ENCODE measurements around the gene PPP2R1B. TPM values are rescaled to one million over a fixed set of nuclear protein-coding genes. Genes with fewer than 3 reads are reported as not detected.

The PPP2R1B gene
- polyA plus RNA-seq, 2 donors, result 6.3 to 9.5 TPM

GRCh38 chr11:111737444-111738210, 28.6 kb downstream of the PPP2R1B start:
- H3K36me3 ChIP-seq (ENCODE audit: control insufficient read depth in 2 of 2, insufficient read depth in 2 of 2, low read length in 1 of 2), result peaks cover 0 to 8% of the 10 kb centered on the region in 2 donors
- H3K9me3 ChIP-seq (ENCODE audit: control insufficient read depth in 2 of 2, insufficient read depth in 1 of 2, low read depth in 1 of 2, low read length in 1 of 2), result no peaks in the 10 kb centered on the region
- H3K27ac ChIP-seq (ENCODE audit: low read depth in 2 of 2, low read length in 1 of 2), result peak overlapping the region; percentile 82 to 90
- no peaks in the 10 kb centered on the region for H3K27me3 ChIP-seq (ENCODE audit: control insufficient read depth in 1 of 2, insufficient read depth in 2 of 2, low read length in 2 of 2)
- WGBS, 2 donors, result 59 to 66% methylated on average over 14 of the region's 14 CpGs
- H3K4me3 ChIP-seq (ENCODE audit: low read depth in 1 of 2, low read length in 2 of 2), result no peak overlapping the region
- peaks cover 2 to 32% of the 10 kb centered on the region in 2 donors for H3K4me1 ChIP-seq (ENCODE audit: control insufficient read depth in 2 of 2, insufficient read depth in 2 of 2, low read length in 1 of 2)

DNA sequence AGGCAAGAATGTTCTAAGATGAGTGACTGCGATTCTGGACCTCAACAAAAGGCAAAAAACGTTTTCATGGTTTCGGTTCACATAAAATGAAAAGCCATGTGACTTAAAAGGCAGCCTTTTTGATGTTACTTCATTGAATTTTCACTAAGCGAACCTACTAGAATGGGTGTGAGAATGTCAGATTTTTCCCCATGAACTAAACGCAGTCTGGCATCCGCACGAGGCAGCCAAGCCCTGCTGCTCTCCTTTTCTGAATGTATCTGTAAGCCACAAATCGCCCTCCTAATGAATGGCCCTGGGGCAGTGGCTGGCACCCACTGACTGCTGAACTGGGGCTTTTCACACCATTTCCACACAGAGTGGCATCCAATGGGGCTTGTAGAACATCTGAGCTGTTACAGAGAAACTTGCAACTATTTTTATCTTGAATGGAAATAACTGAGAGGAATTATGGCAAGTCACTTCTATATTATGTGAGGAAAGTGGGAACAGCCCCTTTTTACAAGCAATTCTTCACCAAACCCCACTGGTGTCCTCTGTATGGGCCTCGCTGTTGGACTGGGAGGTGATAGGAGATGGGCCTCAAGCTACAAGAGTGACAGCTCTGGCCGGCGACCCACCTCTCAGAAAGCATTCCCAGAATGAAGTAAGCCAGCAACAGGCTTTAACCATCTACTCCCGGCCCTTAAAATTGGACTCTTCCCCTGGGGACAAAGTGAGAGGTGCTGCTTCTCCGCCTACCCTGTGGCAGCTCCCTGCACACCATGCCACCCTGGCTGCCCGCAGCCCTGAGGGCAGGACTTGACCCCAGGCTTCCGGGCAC, 29.4 kb downstream of the PPP2R1B start:
- WGBS, 2 donors, result 57 to 70% methylated on average over 15 of the region's 15 CpGs
- Histone ChIP-seq H3K27ac (ENCODE audit: low read depth in 2 of 2, low read length in 1 of 2) (peak overlapping the region; percentile 90 to 95), H3K9me3 (ENCODE audit: control insufficient read depth in 2 of 2, insufficient read depth in 1 of 2, low read depth in 1 of 2, low read length in 1 of 2) (no peaks in the 10 kb centered on the region), H3K4me1 (ENCODE audit: control insufficient read depth in 2 of 2, insufficient read depth in 2 of 2, low read length in 1 of 2) (peaks cover 2 to 32% of the 10 kb centered on the region in 2 donors), H3K36me3 (ENCODE audit: control insufficient read depth in 2 of 2, insufficient read depth in 2 of 2, low read length in 1 of 2) (peaks cover 0 to 8% of the 10 kb centered on the region in 2 donors), H3K4me3 (ENCODE audit: low read depth in 1 of 2, low read length in 2 of 2) (no peak overlapping the region), H3K27me3 (ENCODE audit: control insufficient read depth in 1 of 2, insufficient read depth in 2 of 2, low read length in 2 of 2) (no peaks in the 10 kb centered on the region)

DNA sequence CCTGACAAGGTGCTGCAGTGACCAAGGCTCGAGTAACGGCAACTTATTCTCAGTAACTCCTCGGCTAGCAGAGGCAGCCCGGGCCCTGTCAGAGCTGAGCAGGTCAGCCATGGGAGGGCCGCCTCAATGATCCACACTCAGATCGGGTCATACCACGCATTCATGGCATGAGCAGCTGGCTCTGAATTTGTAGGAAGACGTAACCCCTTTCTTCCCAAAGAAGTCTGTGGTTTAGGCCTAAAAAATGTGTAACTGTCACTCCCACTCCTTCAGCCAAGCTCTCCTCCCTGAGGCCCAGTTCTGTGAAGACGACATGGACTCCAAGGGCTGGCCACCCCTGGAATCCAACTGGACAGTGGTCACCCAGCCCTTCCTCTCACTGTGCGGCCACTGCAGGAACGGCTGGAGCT, 30.0 kb downstream of the PPP2R1B start:
- Histone ChIP-seq H3K4me3 (ENCODE audit: low read depth in 1 of 2, low read length in 2 of 2) (no peak overlapping the region), H3K4me1 (ENCODE audit: control insufficient read depth in 2 of 2, insufficient read depth in 2 of 2, low read length in 1 of 2) (peaks cover 6 to 36% of the 10 kb centered on the region in 2 donors), H3K27me3 (ENCODE audit: control insufficient read depth in 1 of 2, insufficient read depth in 2 of 2, low read length in 2 of 2) (no peaks in the 10 kb centered on the region), H3K9me3 (ENCODE audit: control insufficient read depth in 2 of 2, insufficient read depth in 1 of 2, low read depth in 1 of 2, low read length in 1 of 2) (no peaks in the 10 kb centered on the region), H3K36me3 (ENCODE audit: control insufficient read depth in 2 of 2, insufficient read depth in 2 of 2, low read length in 1 of 2) (peaks cover 0 to 8% of the 10 kb centered on the region in 2 donors), H3K27ac (ENCODE audit: low read depth in 2 of 2, low read length in 1 of 2) (peak overlapping the region; percentile 90 to 95)
- WGBS, 2 donors, result 32 to 48% methylated on average over 11 of the region's 11 CpGs

DNA sequence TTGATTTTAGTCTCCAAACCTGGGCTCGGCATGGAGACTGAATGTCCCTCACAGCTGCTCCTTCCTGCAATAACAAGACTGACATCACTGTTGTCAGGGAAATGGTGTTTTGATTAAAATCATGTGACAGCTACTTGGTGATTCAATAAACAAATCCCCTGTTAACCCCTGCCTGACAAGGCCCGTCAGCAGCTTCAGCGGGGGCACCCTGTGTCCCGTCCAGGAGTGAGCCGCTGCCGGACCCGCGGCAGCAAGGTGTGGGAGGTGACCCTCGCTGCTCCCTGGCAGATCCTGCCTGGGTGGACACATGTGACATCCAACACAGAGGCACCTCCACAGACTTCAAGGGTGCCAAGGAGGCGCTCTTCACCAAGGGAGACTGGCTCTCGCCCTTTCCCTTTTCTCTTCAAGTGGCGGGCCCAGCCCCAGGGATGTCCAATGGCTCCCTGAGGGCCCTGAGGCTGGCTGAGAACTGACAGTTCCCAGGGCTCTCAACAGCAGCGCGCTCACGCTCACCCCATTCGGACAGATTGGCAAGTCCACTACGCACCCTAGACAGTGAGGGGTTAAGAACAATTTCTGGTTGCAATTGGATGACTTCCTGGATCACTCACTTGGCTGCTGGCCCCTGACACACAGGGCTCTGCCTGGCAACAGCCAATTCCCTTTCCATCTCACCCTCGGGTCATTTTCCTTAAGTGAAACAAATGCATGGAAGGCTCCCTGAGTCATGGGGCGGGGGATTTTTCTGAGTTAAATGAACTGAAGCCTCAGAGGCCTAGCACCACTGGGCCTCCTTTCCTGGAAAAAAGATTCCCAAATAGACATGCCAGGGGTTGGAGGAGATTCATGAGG, 30.7 kb downstream of the PPP2R1B start:
- peaks cover 0 to 3% of the 10 kb centered on the region in 2 donors for H3K36me3 ChIP-seq (ENCODE audit: control insufficient read depth in 2 of 2, insufficient read depth in 2 of 2, low read length in 1 of 2)
- H3K27ac ChIP-seq (ENCODE audit: low read depth in 2 of 2, low read length in 1 of 2), result peak overlapping the region; percentile 94 to 95
- H3K27me3 ChIP-seq (ENCODE audit: control insufficient read depth in 1 of 2, insufficient read depth in 2 of 2, low read length in 2 of 2), result no peaks in the 10 kb centered on the region
- H3K4me3 ChIP-seq (ENCODE audit: low read depth in 1 of 2, low read length in 2 of 2), result peak overlapping the region; percentile 5 to 34
- H3K4me1 ChIP-seq (ENCODE audit: control insufficient read depth in 2 of 2, insufficient read depth in 2 of 2, low read length in 1 of 2), result peaks cover 10 to 40% of the 10 kb centered on the region in 2 donors
- 22 to 35% methylated on average over 19 of the region's 19 CpGs for WGBS, 2 donors
- H3K9me3 ChIP-seq (ENCODE audit: control insufficient read depth in 2 of 2, insufficient read depth in 1 of 2, low read depth in 1 of 2, low read length in 1 of 2), result no peaks in the 10 kb centered on the region

DNA sequence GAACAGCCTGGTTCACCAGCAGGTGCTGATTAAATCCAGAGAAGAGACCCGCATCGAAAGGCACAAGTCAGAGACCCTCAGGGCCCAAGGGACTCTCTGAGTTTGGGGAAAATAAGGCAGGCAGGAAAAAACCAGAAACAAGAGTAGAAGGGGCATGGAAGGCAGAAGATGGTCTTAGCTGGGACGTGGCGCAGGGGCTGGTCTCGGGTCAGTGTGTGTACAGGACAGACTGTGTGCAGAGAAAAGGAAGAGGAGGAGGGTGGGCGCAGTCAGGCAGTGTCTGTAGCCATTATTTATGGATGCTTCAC, 31.3 kb downstream of the PPP2R1B start:
- H3K27ac ChIP-seq (ENCODE audit: low read depth in 2 of 2, low read length in 1 of 2), result peak overlapping the region; percentile 73 to 95
- H3K4me3 ChIP-seq (ENCODE audit: low read depth in 1 of 2, low read length in 2 of 2), result no peak overlapping the region
- no peaks in the 10 kb centered on the region for H3K9me3 ChIP-seq (ENCODE audit: control insufficient read depth in 2 of 2, insufficient read depth in 1 of 2, low read depth in 1 of 2, low read length in 1 of 2)
- peaks cover 0 to 3% of the 10 kb centered on the region in 2 donors for H3K36me3 ChIP-seq (ENCODE audit: control insufficient read depth in 2 of 2, insufficient read depth in 2 of 2, low read length in 1 of 2)
- peaks cover 10 to 40% of the 10 kb centered on the region in 2 donors for H3K4me1 ChIP-seq (ENCODE audit: control insufficient read depth in 2 of 2, insufficient read depth in 2 of 2, low read length in 1 of 2)
- H3K27me3 ChIP-seq (ENCODE audit: control insufficient read depth in 1 of 2, insufficient read depth in 2 of 2, low read length in 2 of 2), result no peaks in the 10 kb centered on the region
- WGBS, 2 donors, result 30 to 60% methylated on average over 6 of the region's 6 CpGs

DNA sequence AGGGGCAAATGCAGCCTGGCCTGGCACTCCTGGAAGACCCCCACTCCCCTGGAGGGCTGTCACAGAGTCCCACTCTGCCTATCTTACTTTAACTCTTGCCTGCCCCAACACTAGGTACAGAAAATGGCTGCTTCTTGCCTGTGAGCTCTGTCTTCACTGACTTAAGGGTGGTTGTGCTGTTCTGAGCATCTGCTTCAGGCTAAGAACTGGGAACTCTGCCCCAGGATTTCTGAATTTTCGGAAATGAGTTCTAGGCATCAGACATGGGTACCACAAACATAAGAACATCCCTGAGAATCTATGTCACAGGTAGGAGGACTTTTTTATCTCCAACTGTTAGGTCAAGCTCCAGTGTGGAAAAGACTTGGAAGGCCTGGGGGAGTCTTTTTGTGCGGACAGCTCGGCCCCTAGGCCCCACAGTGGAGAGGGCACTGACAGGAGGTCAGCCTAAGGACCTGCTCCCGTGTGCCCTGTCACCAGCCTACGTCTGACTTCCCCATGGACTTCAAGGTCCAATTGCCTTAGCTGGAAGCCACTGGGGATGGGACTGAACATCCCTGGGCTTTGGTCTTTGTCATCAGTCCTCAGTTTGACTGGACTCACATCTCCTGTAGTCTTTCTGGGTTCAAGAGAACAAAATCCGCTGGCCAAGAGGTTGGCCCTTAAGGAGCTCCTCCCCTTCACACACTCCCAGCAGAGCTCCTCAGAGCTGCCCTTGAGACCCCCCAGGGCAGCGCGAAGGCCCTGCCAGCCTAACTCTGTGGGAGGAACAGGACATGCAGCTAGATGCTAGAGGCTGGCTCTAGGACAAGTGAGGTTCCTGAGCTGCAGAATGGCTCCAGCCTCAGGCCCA, 31.9 kb downstream of the PPP2R1B start:
- no peak overlapping the region for H3K4me3 ChIP-seq (ENCODE audit: low read depth in 1 of 2, low read length in 2 of 2)
- H3K27ac ChIP-seq (ENCODE audit: low read depth in 2 of 2, low read length in 1 of 2), result peak overlapping the region; percentile 73 to 95
- 65 to 66% methylated on average over 8 of the region's 8 CpGs for WGBS, 2 donors
- H3K4me1 ChIP-seq (ENCODE audit: control insufficient read depth in 2 of 2, insufficient read depth in 2 of 2, low read length in 1 of 2), result peaks cover 10 to 40% of the 10 kb centered on the region in 2 donors
- no peaks in the 10 kb centered on the region for H3K9me3 ChIP-seq (ENCODE audit: control insufficient read depth in 2 of 2, insufficient read depth in 1 of 2, low read depth in 1 of 2, low read length in 1 of 2)
- H3K36me3 ChIP-seq (ENCODE audit: control insufficient read depth in 2 of 2, insufficient read depth in 2 of 2, low read length in 1 of 2), result peaks cover 0 to 3% of the 10 kb centered on the region in 2 donors
- no peaks in the 10 kb centered on the region for H3K27me3 ChIP-seq (ENCODE audit: control insufficient read depth in 1 of 2, insufficient read depth in 2 of 2, low read length in 2 of 2)

DNA sequence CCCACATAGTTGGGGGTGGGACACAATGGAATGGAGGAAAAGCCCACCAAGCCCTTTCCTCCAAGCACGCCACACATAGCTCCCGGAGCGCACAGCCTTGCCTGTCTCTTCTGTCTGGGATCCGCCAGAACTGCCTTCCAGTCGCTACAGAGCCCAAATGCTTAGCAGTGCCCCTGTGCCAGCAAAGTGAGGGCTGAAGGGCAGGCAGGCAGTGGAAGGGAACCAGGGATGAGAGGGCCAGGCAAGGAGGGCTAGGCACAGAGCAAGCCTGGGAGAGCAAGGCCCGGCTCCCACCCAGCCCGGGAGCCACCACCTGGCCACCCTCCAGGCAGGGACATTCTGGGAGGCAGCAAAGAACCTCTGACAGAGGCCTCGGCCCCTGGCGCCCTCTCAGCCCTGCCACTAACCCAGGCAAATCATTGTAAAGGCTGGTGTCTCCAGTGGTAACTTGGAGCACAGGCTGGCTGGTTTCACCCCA, 32.5 kb downstream of the PPP2R1B start:
- H3K27ac ChIP-seq (ENCODE audit: low read depth in 2 of 2, low read length in 1 of 2), result peak overlapping the region; percentile 73 to 95
- WGBS, 2 donors, result 45 to 46% methylated on average over 9 of the region's 9 CpGs
- no peak overlapping the region for H3K4me3 ChIP-seq (ENCODE audit: low read depth in 1 of 2, low read length in 2 of 2)
- H3K27me3 ChIP-seq (ENCODE audit: control insufficient read depth in 1 of 2, insufficient read depth in 2 of 2, low read length in 2 of 2), result no peaks in the 10 kb centered on the region
- H3K9me3 ChIP-seq (ENCODE audit: control insufficient read depth in 2 of 2, insufficient read depth in 1 of 2, low read depth in 1 of 2, low read length in 1 of 2), result no peaks in the 10 kb centered on the region
- peaks cover 0 to 3% of the 10 kb centered on the region in 2 donors for H3K36me3 ChIP-seq (ENCODE audit: control insufficient read depth in 2 of 2, insufficient read depth in 2 of 2, low read length in 1 of 2)
- peaks cover 10 to 40% of the 10 kb centered on the region in 2 donors for H3K4me1 ChIP-seq (ENCODE audit: control insufficient read depth in 2 of 2, insufficient read depth in 2 of 2, low read length in 1 of 2)

GRCh38 chr11:111733016-111733415, 33.2 kb downstream of the PPP2R1B start:
- 22 to 35% methylated on average over 7 of the region's 7 CpGs for WGBS, 2 donors

More at GRCh38 chr11:111733016-111733415, 33.2 kb downstream of the PPP2R1B start:
- Histone ChIP-seq H3K9me3 (ENCODE audit: control insufficient read depth in 2 of 2, insufficient read depth in 1 of 2, low read depth in 1 of 2, low read length in 1 of 2) (no peaks in the 10 kb centered on the region), H3K4me3 (ENCODE audit: low read depth in 1 of 2, low read length in 2 of 2) (no peak overlapping the region), H3K4me1 (ENCODE audit: control insufficient read depth in 2 of 2, insufficient read depth in 2 of 2, low read length in 1 of 2) (peaks cover 7 to 36% of the 10 kb centered on the region in 2 donors), H3K36me3 (ENCODE audit: control insufficient read depth in 2 of 2, insufficient read depth in 2 of 2, low read length in 1 of 2) (peaks cover 0 to 3% of the 10 kb centered on the region in 2 donors), H3K27me3 (ENCODE audit: control insufficient read depth in 1 of 2, insufficient read depth in 2 of 2, low read length in 2 of 2) (no peaks in the 10 kb centered on the region), H3K27ac (ENCODE audit: low read depth in 2 of 2, low read length in 1 of 2) (peak overlapping the region; percentile 77 to 95)
